GM12878 (cell line): ENCODE results near the gene AIF1L. TPM values are rescaled to one million over a fixed set of nuclear protein-coding genes. Genes with fewer than 3 reads are reported as not detected.

Source experiments
- ATAC-seq: fragments of 200-7000 bp; cut with Tn5 transposase; 3 replicates; pipeline ENCODE4 v1.9.1; 2020; ENCODE audit warnings: mild to moderate bottlenecking, moderate library complexity
- BruUV-seq: library from RNA; stranded (reverse); fragments of 400-500 nt; replicated peaks from 2 replicates; lab custom pipeline; 2021; lab: Mats Ljungman, UMichigan
- CTCF ChIA-PET: fragments of 300-600 bp; sonication (Branson Sonifier 250); formaldehyde crosslinking; extraction: SDS; loops from one replicate; lab custom pipeline; 2021; ENCODE audit warnings: inconsistent platforms; lab: Yijun Ruan, JAX
- POLR2A ChIA-PET: fragments of 350-600 bp; formaldehyde crosslinking; extraction: SDS; loops from one replicate; lab custom pipeline; 2021; ENCODE audit warnings: inconsistent platforms; lab: Charles Lee
- RAD21 ChIA-PET: fragments of 300-600 bp; sonication (Branson Sonifier 250); formaldehyde crosslinking; loops from one replicate; lab custom pipeline; 2023; ENCODE audit warnings: antibody characterized with exemption; ENCODE audit not compliant: unreplicated experiment; lab: Charles Lee
- SMC1A ChIA-PET: fragments of 300-600 bp; sonication (Branson Sonifier 250); formaldehyde crosslinking; loops from one replicate; lab custom pipeline; 2023; ENCODE audit not compliant: unreplicated experiment, uncharacterized antibody; lab: Charles Lee
- DNase-seq: peaks from one replicate; pipeline ENCODE4 v3.0.0-alpha.2; 2011; ENCODE audit warnings: low read depth, low spot score
- FAIRE-seq: peaks from 3 replicates; lab custom pipeline; 2011; peaks lifted over from hg19 to GRCh38; lab: Jason Lieb, UNC
- H2AFZ ChIP-seq: 2 replicates; pipeline ENCODE4 v1.6.0; 2011; ENCODE audit warnings: low read depth, low read length, control low read depth; ENCODE audit not compliant: control insufficient read depth
- H3K27ac ChIP-seq: 2 replicates; pipeline ENCODE4 v1.5.1; 2011; ENCODE audit warnings: control low read depth; ENCODE audit not compliant: control insufficient read depth, insufficient read depth
- H3K27me3 ChIP-seq, 2 experiments: replicated peaks in 1 of 2; 2 replicates each; pipeline versions ENCODE4 v1.6.0 to v1.6.1; 2011; ENCODE audit warnings: low read length in 1 of 2; ENCODE audit not compliant: control insufficient read depth in 2 of 2, insufficient read depth in 2 of 2
- H3K36me3 ChIP-seq, 2 experiments: 2 replicates each; pipeline ENCODE4 v1.5.1; 2011; ENCODE audit warnings: low read length in 1 of 2; ENCODE audit not compliant: control insufficient read depth in 2 of 2, insufficient read depth in 2 of 2
- H3K4me1 ChIP-seq: 2 replicates; pipeline ENCODE4 v1.6.1; 2011; ENCODE audit warnings: mild to moderate bottlenecking, low read length, moderate library complexity, mixed read lengths; ENCODE audit not compliant: control insufficient read depth, insufficient read depth
- H3K4me2 ChIP-seq: 2 replicates; pipeline ENCODE4 v1.6.0; 2011; ENCODE audit warnings: control low read depth; ENCODE audit not compliant: control insufficient read depth, insufficient read depth
- H3K4me3 ChIP-seq: fragments of 200-600 bp; sonication (generic); 2 replicates; pipeline ENCODE4 v1.5.1; 2016
- H3K79me2 ChIP-seq: 2 replicates; pipeline ENCODE4 v1.6.0; 2011; ENCODE audit warnings: low read length; ENCODE audit not compliant: control insufficient read depth, insufficient read depth
- H3K9ac ChIP-seq: 2 replicates; pipeline ENCODE4 v1.8.0; 2011; ENCODE audit warnings: low read length, control low read depth, mixed read lengths; ENCODE audit not compliant: control insufficient read depth, insufficient read depth
- H3K9me3 ChIP-seq: replicated peaks from 3 replicates; pipeline ENCODE4 v1.5.1; 2011; ENCODE audit warnings: mild to moderate bottlenecking, low read length; ENCODE audit not compliant: control insufficient read depth, insufficient read depth
- H4K20me1 ChIP-seq: 2 replicates; pipeline ENCODE4 v1.6.0; 2011; ENCODE audit not compliant: control insufficient read depth, insufficient read depth
- BCL3 ChIP-seq: IDR thresholded peaks from 2 replicates; pipeline ENCODE4 v1.6.1; 2011; ENCODE audit warnings: borderline replicate concordance, low read depth, mild to moderate bottlenecking, moderate library complexity, low read length; ENCODE audit not compliant: insufficient read depth, poor library complexity, severe bottlenecking
- CBX5 ChIP-seq: sonication (generic); IDR thresholded peaks from 2 replicates; pipeline ENCODE4 v1.6.1; 2016; ENCODE audit warnings: low read depth, moderate library complexity, mild to moderate bottlenecking, inconsistent platforms
- CREM ChIP-seq: IDR thresholded peaks from 2 replicates; pipeline ENCODE4 v1.6.1; 2014; ENCODE audit warnings: antibody characterized with exemption, low read depth
- E2F8 ChIP-seq: fragments of 450-650 bp; IDR thresholded peaks from 2 replicates; pipeline ENCODE4 v1.6.1; 2018; ENCODE audit warnings: mild to moderate bottlenecking, low read depth, moderate library complexity; ENCODE audit not compliant: partially characterized antibody
- EP300 ChIP-seq, 2 experiments: fragments of 150-350 bp in 1 of 2; IDR thresholded peaks; 2 replicates each; pipeline ENCODE4 v1.6.1; 2011 to 2012; ENCODE audit warnings: low read depth in 2 of 2, low read length in 2 of 2, borderline replicate concordance in 1 of 2, improper control_type of control experiment in 1 of 2, inconsistent platforms in 1 of 2; ENCODE audit not compliant: control insufficient read depth in 1 of 2
- MEF2A ChIP-seq: IDR thresholded peaks from 2 replicates; pipeline ENCODE4 v1.6.1; 2011; ENCODE audit warnings: low read depth, mild to moderate bottlenecking, low read length, moderate library complexity; ENCODE audit not compliant: insufficient read depth
- PAX8 ChIP-seq: fragments of 450-650 bp; IDR thresholded peaks from 2 replicates; pipeline ENCODE4 v1.6.1; 2017; ENCODE audit warnings: mild to moderate bottlenecking, moderate library complexity
- RAD21 ChIP-seq: IDR thresholded peaks from 2 replicates; pipeline ENCODE4 v1.6.1; 2011; ENCODE audit warnings: mild to moderate bottlenecking, low read depth, low read length, moderate library complexity; ENCODE audit not compliant: insufficient read depth
- RELB ChIP-seq: fragments of 450-650 bp; IDR thresholded peaks from 2 replicates; pipeline ENCODE4 v1.6.1; 2017; ENCODE audit warnings: low read depth, mild to moderate bottlenecking, moderate library complexity
- SP1 ChIP-seq: IDR thresholded peaks from one replicate; pipeline ENCODE4 v1.6.1; 2011; ENCODE audit warnings: low read depth, low read length
- TCF12 ChIP-seq: IDR thresholded peaks from 2 replicates; pipeline ENCODE4 v1.6.1; 2011; ENCODE audit warnings: low read depth, mild to moderate bottlenecking, low read length
- YY1 ChIP-seq: IDR thresholded peaks from 2 replicates; pipeline ENCODE4 v1.6.1; 2011; ENCODE audit warnings: low read depth, mild to moderate bottlenecking, low read length
- ZBED1 ChIP-seq: IDR thresholded peaks from 2 replicates; pipeline ENCODE4 v1.6.1; 2016; ENCODE audit warnings: borderline replicate concordance
- WGBS: methylation state at CpG from one replicate; pipeline ENCODE4 v1.1.6; 2016; ENCODE audit warnings: low lambda C conversion rate; ENCODE audit not compliant: insufficient replicate concordance, insufficient coverage; ENCODE audit errors: missing lambda C conversion rate; 5-methylcytosine and 5-hydroxymethylcytosine counted together
- in situ Hi-C: fragments of 300-500 bp; cut with MboI; formaldehyde crosslinking; loops from 9 replicates; pipeline ENCODE4 v1.14.3; 2018; ENCODE audit warnings: mixed read lengths
- intact Hi-C: fragments of 100-400 bp; cut with micrococcal nuclease; formaldehyde crosslinking; loops from one replicate; pipeline ENCODE4 v1.14.2; 2022; ENCODE audit not compliant: unreplicated experiment
- polyA plus RNA-seq, 11 experiments: library from polyadenylated mRNA; depleted of rRNA in 4 of 11; unstranded in 6 of 11; stranded (reverse) in 5 of 11; fragments of >200 nt; fragmentation: Nextera tagmentation in 4 of 11; fragmentation: Illumina TruSeq in 1 of 11; extraction: Ambion mirVana in 4 of 11; extraction: Trizol in 1 of 11; gene quantifications; 1 replicate in 1 of 11; 2 replicates in 10 of 11; pipeline versions ENCODE4 v1.2.1 to v1.2.3, GENCODE V29; 2011 to 2016; ENCODE audit warnings: inconsistent platforms in 2 of 11, missing spikeins in 2 of 11, low read depth in 1 of 11
- total RNA-seq, 4 experiments: library from RNA; depleted of rRNA in 3 of 4; stranded (reverse); fragments of >200 nt in 3 of 4; fragmentation: Illumina TruSeq in 1 of 4; extraction: Trizol in 1 of 4; gene quantifications; 2 replicates each; pipeline versions ENCODE4 v1.2.1 to v1.2.3, GENCODE V29; 2013 to 2021

The AIF1L gene
- total and polyA plus RNA-seq, 10 of the 15 experiments (the other 5 are each of a cell fraction or from before 2014, with no cell fraction given) = 0.07 to 0.15 (median 0.08) TPM; not detected in 7

GRCh38 chr9:131104016-131104740 lies 7.8 kb downstream of the AIF1L start:
- intact Hi-C loops = no loop called here

More at GRCh38 chr9:131104016-131104740, 7.8 kb downstream of the AIF1L start:
- TF ChIP-seq MEF2A (no peak), RAD21 (no peak), CREM (no peak), ZBED1 (no peak), BCL3 (no peak), CBX5 (no peak), EP300 (IDR thresholded peaks at IDR 0.05; ENCODE audit: borderline replicate concordance in 1 of 2, control insufficient read depth in 1 of 2, low read depth in 2 of 2, low read length in 2 of 2) (no peak), RELB (no peak), E2F8 (no peak), SP1 (no peak), PAX8 (no peak), TCF12 (no peak), YY1 (no peak)
- POLR2A ChIA-PET = no interaction called here
- ATAC-seq = no peak
- H3K9me3 ChIP-seq = no peaks in the 10 kb centered on the region
- in situ Hi-C loops = no loop called here
- no peaks in the 10 kb centered on the region for H3K79me2 ChIP-seq
- H2AFZ ChIP-seq = no peak overlapping the region
- WGBS = 26% methylated on average over 5 of the region's 5 CpGs
- H3K27me3 ChIP-seq = 0 out of 4 replicates have a peak, but pooled peaks cover 0 to 2% of the 10 kb centered on the region in 2 experiments
- CTCF ChIA-PET = no interaction called here
- H3K27ac ChIP-seq = no peak overlapping the region
- FAIRE-seq = no peak
- SMC1A ChIA-PET = no interaction called here
- BruUV-seq = no TSS peak
- RAD21 ChIA-PET = no interaction called here
- no peaks in the 10 kb centered on the region for H3K4me1 ChIP-seq
- H3K4me3 ChIP-seq = no peak overlapping the region
- no peak overlapping the region for H3K9ac ChIP-seq
- no peak overlapping the region for H3K4me2 ChIP-seq
- no peak for DNase-seq
- H4K20me1 ChIP-seq = no peaks in the 10 kb centered on the region
- H3K36me3 ChIP-seq = no peaks in the 10 kb centered on the region
